T-helper 2 cell treated with Interferon-gamma antibody and Interleukin-4, amounts not matched to agents 100 ng/mL and 5 ng/mL, for 36 hours (primary cell): Measurements from ENCODE around the gene FSCN2. TPM values are rescaled to one million over a fixed set of nuclear protein-coding genes. Genes with fewer than 3 reads are reported as not detected.

ENCODE experiments used
- intact Hi-C: fragments of 100-400 bp; cut with micrococcal nuclease; formaldehyde crosslinking; loops from one replicate; pipeline ENCODE4 v1.15.1; 2023
- total RNA-seq: library from RNA; stranded (reverse); gene quantifications from 2 replicates; pipeline ENCODE4 v1.2.3, GENCODE V29; 2022

Gene FSCN2
- 0.93 and 1.3 TPM in 2 replicates for total RNA-seq

GRCh38 chr17:81527591-81528383 lies at the start of gene FSCN2:
FSCN2 (plus strand) TSS chr17:81528377; CDS start chr17:81528532, 155 bp downstream.
- intact Hi-C loops: no loop called here

GRCh38 chr17:81479175-81480071 lies 48.8 kb upstream of the FSCN2 start:
- intact Hi-C loops: loop anchor here (5.0 to 10.0 kb wide), 3 partner anchors 85 to 485 kb away; partner anchors contain the start of genes BAHCC1 and CHMP6

GRCh38 chr17:81480140-81481072 lies 47.8 kb upstream of the FSCN2 start:
- intact Hi-C loops: loop anchor here (5.0 to 10.0 kb wide), 3 partner anchors 86 to 486 kb away; partner anchors contain the start of genes BAHCC1 and CHMP6

GRCh38 chr17:81481073-81481799 lies 46.9 kb upstream of the FSCN2 start:
- intact Hi-C loops: loop anchor here (5.0 to 10.0 kb wide), 3 partner anchors 86 to 486 kb away; partner anchors contain the start of genes BAHCC1 and CHMP6

GRCh38 chr17:81481815-81482505 lies 46.2 kb upstream of the FSCN2 start:
- intact Hi-C loops: loop anchor here (2.0 to 10.0 kb wide), 4 partner anchors 71 to 487 kb away; partner anchors contain the start of genes BAHCC1, CHMP6 and FAAP100

GRCh38 chr17:81482673-81483072 lies 45.5 kb upstream of the FSCN2 start:
- intact Hi-C loops: loop anchor here (2.0 to 10.0 kb wide), 4 partner anchors 70 to 488 kb away; partner anchors contain the start of genes BAHCC1, CHMP6 and FAAP100

GRCh38 chr17:81483085-81483861 lies 44.9 kb upstream of the FSCN2 start:
- intact Hi-C loops: loop anchor here (2.0 to 10.0 kb wide), 4 partner anchors 70 to 488 kb away; partner anchors contain the start of genes BAHCC1, CHMP6 and FAAP100

- intact Hi-C loops: loop anchor here (1.0 to 10.0 kb wide), 6 partner anchors 69 to 489 kb away; partner anchors contain the start of genes BAHCC1, CHMP6 and FAAP100
Observed at GRCh38 chr17:81483862-81484194, 44.3 kb upstream of the FSCN2 start.

- intact Hi-C loops: loop anchor here (1.0 to 10.0 kb wide), 5 partner anchors 90 to 490 kb away; partner anchors contain the start of genes BAHCC1 and CHMP6
Observed at GRCh38 chr17:81484195-81484979, 43.8 kb upstream of the FSCN2 start.

GRCh38 chr17:81486199-81486810 lies 41.9 kb upstream of the FSCN2 start:
- intact Hi-C loops: loop anchor here (2.0 to 10.0 kb wide), 3 partner anchors 26 to 492 kb away; partner anchors contain the start of genes ACTG1, BAHCC1 and CHMP6

- intact Hi-C loops: loop anchor here (2.0 to 10.0 kb wide), 3 partner anchors 26 to 492 kb away; partner anchors contain the start of genes ACTG1, BAHCC1 and CHMP6
Observed at GRCh38 chr17:81487089-81487486, 41.1 kb upstream of the FSCN2 start.

- intact Hi-C loops: loop anchor here (2.0 to 10.0 kb wide), 3 partner anchors 25 to 493 kb away; partner anchors contain the start of genes ACTG1, BAHCC1 and CHMP6
Observed at GRCh38 chr17:81487487-81488275, 40.5 kb upstream of the FSCN2 start.

- intact Hi-C loops: loop anchor here (10.0 kb wide), 2 partner anchors 94 to 494 kb away; partner anchors contain the start of genes BAHCC1 and CHMP6
Observed at GRCh38 chr17:81488276-81488860, 39.8 kb upstream of the FSCN2 start.

GRCh38 chr17:81489012-81489997 lies 38.9 kb upstream of the FSCN2 start:
- intact Hi-C loops: loop anchor here (10.0 kb wide), 2 partner anchors 95 to 495 kb away; partner anchors contain the start of genes BAHCC1 and CHMP6
